DND-41 (cell line): Measurements from ENCODE around the gene CDH23.

Experiments used
- ATAC-seq: fragments of 200-7000 bp; cut with Tn5 transposase; 3 replicates; pipeline ENCODE4 v1.9.1; 2021; ENCODE audit warnings: low read depth; ENCODE audit not compliant: insufficient read depth
- DNase-seq: peaks from one replicate; pipeline ENCODE4 v3.0.0-alpha.2; 2020
- H2AFZ ChIP-seq: 2 replicates; pipeline ENCODE4 v1.6.0; 2012; ENCODE audit warnings: low read depth, low read length
- H3K27ac ChIP-seq: 2 replicates; pipeline ENCODE4 v1.5.1; 2012; ENCODE audit warnings: low read length, inconsistent platforms
- H3K27me3 ChIP-seq: fragments of 200-600 bp; sonication (generic); 2 replicates; pipeline ENCODE4 v1.6.0; 2012; ENCODE audit warnings: low read length, mild to moderate bottlenecking, inconsistent platforms; ENCODE audit not compliant: insufficient read depth, poor library complexity
- H3K36me3 ChIP-seq: 2 replicates; pipeline ENCODE4 v1.5.1; 2012; ENCODE audit warnings: low read length, inconsistent platforms; ENCODE audit not compliant: insufficient read depth
- H3K4me1 ChIP-seq: 2 replicates; pipeline ENCODE4 v1.5.1; 2012; ENCODE audit warnings: mild to moderate bottlenecking, low read length; ENCODE audit not compliant: insufficient read depth
- H3K4me2 ChIP-seq: 2 replicates; pipeline ENCODE4 v1.6.0; 2012; ENCODE audit warnings: mild to moderate bottlenecking, moderate library complexity, low read length, inconsistent platforms; ENCODE audit not compliant: insufficient read depth
- H3K4me3 ChIP-seq, 2 experiments: fragments of 200-600 bp in 1 of 2; shearing (Covaris generic) in 1 of 2; 2 replicates each; pipeline ENCODE4 v1.5.1; 2012 to 2016; ENCODE audit warnings: inconsistent platforms in 2 of 2, low read length in 2 of 2, mild to moderate bottlenecking in 2 of 2, low read depth in 1 of 2, moderate library complexity in 1 of 2
- H3K79me2 ChIP-seq: 2 replicates; pipeline ENCODE4 v1.6.0; 2012; ENCODE audit warnings: low read length, inconsistent platforms; ENCODE audit not compliant: insufficient read depth
- H3K9ac ChIP-seq: 2 replicates; pipeline ENCODE4 v1.6.0; 2012; ENCODE audit warnings: low read depth, mild to moderate bottlenecking, inconsistent platforms, low read length, moderate library complexity
- H3K9me3 ChIP-seq: 2 replicates; pipeline ENCODE4 v1.5.1; 2012; ENCODE audit warnings: low read length, moderate library complexity, mild to moderate bottlenecking, inconsistent platforms; ENCODE audit not compliant: insufficient read depth, severe bottlenecking
- H4K20me1 ChIP-seq: 2 replicates; pipeline ENCODE4 v1.6.0; 2012; ENCODE audit warnings: low read length; ENCODE audit not compliant: insufficient read depth
- EZH2 ChIP-seq: IDR thresholded peaks from 3 replicates; pipeline ENCODE4 v1.6.1; 2012; ENCODE audit warnings: borderline replicate concordance, low read depth, mild to moderate bottlenecking, moderate library complexity, low read length, inconsistent platforms; ENCODE audit not compliant: severe bottlenecking
- TF ChIP-seq, protein P1 (sequence below): IDR thresholded peaks from 2 replicates; pipeline ENCODE4 v1.5.1; 2012; ENCODE audit warnings: borderline replicate concordance, low read length, moderate library complexity, mild to moderate bottlenecking; ENCODE audit not compliant: poor library complexity, severe bottlenecking; ENCODE audit errors: extremely low read depth

The CDH23 gene

DNA sequence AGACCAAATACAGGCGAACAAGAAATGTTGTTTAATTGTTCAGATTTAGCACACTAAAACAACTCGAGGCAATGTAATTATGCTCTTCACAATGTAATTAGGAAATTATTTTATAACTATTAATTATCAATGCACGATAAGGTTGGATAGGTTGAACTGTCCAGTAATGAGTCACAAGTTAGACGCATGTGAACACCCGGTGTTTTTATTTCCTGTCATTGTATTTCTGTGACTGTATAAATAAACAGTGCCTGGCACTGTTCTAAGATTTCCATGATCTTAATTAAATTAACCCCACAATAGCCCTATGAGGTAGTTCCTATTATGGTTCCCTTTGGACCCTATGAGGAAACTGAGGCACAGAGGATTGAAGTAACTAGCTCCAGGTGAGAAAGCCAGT lies 296.7 kb downstream of the CDH23 start:
- H3K27ac ChIP-seq = no peak overlapping the region
- H3K9me3 ChIP-seq = no peaks in the 10 kb centered on the region
- no peak for ATAC-seq
- no peak overlapping the region for H2AFZ ChIP-seq
- H3K4me1 ChIP-seq = peaks cover 4% of the 10 kb centered on the region; the same call in 1 of the 2 replicates
- H3K79me2 ChIP-seq = no peaks in the 10 kb centered on the region
- no peaks in the 10 kb centered on the region for H3K27me3 ChIP-seq
- H3K9ac ChIP-seq = no peak overlapping the region
- H3K36me3 ChIP-seq = no peaks in the 10 kb centered on the region
- no peak for DNase-seq
- no peaks in the 10 kb centered on the region for H4K20me1 ChIP-seq
- TF ChIP-seq, protein P1, sequence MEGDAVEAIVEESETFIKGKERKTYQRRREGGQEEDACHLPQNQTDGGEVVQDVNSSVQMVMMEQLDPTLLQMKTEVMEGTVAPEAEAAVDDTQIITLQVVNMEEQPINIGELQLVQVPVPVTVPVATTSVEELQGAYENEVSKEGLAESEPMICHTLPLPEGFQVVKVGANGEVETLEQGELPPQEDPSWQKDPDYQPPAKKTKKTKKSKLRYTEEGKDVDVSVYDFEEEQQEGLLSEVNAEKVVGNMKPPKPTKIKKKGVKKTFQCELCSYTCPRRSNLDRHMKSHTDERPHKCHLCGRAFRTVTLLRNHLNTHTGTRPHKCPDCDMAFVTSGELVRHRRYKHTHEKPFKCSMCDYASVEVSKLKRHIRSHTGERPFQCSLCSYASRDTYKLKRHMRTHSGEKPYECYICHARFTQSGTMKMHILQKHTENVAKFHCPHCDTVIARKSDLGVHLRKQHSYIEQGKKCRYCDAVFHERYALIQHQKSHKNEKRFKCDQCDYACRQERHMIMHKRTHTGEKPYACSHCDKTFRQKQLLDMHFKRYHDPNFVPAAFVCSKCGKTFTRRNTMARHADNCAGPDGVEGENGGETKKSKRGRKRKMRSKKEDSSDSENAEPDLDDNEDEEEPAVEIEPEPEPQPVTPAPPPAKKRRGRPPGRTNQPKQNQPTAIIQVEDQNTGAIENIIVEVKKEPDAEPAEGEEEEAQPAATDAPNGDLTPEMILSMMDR = no peak
- no peak for TF ChIP-seq EZH2
- H3K4me3 ChIP-seq = no peak overlapping the region
- no peak overlapping the region for H3K4me2 ChIP-seq

DNA sequence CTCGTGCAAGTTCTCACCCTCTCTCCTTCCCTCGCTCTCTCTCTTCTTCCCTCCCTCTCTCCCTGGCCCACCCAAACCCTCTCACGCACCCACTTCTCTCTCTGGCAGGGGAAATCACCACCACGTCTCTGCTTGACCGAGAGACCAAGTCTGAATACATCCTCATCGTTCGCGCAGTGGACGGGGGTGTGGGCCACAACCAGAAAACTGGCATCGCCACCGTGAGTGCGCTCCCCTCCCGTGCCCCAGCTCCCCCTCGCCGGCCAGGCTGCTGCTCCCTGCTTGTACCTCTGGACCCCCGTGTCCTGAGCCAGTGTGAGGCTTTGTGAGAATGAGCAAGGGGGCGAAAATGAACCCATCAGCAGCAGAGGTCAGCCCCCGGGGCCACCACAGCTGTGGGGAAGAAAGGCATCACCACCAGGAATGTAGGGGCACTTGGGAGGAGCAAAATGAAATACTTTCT lies 297.4 kb downstream of the CDH23 start:
- no peak overlapping the region for H3K27ac ChIP-seq
- no peak overlapping the region for H3K9ac ChIP-seq
- TF ChIP-seq, protein P1 = no peak
- TF ChIP-seq EZH2 = no peak
- H3K36me3 ChIP-seq = no peaks in the 10 kb centered on the region
- no peak overlapping the region for H3K4me3 ChIP-seq
- H3K4me1 ChIP-seq = peaks cover 4% of the 10 kb centered on the region; the same call in 1 of the 2 replicates
- H2AFZ ChIP-seq = no peak overlapping the region
- no peaks in the 10 kb centered on the region for H3K27me3 ChIP-seq
- no peak overlapping the region for H3K4me2 ChIP-seq
- no peaks in the 10 kb centered on the region for H3K9me3 ChIP-seq
- ATAC-seq (no peak), DNase-seq (no peak)
- no peaks in the 10 kb centered on the region for H3K79me2 ChIP-seq
- no peaks in the 10 kb centered on the region for H4K20me1 ChIP-seq

DNA sequence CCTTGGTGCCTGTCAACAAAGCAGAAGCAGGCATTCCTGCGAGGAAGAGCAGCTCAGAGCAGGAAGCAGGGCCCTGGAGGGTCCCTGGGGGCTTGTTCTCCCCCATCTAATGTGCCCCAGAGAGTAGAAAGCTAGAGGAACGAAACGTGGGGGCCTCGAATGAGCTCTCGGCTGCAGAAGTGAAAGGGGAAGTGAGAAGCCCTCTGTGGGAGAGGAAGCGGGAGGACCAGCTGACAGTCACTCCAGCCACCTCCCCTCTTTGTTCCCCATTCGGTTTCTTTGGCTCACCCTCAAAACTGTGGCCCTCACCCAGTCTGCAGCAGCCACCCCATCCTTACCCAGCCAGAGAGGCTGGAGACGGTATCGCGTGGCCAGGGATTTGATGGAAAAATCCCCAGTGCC lies 297.8 kb downstream of the CDH23 start:
- Histone ChIP-seq H4K20me1 (no peaks in the 10 kb centered on the region), H3K4me1 (peaks cover 4% of the 10 kb centered on the region; the same call in 1 of the 2 replicates), H3K9me3 (no peaks in the 10 kb centered on the region), H3K27ac (no peak overlapping the region), H3K4me2 (no peak overlapping the region), H3K4me3 (no peak overlapping the region), H3K79me2 (no peaks in the 10 kb centered on the region), H3K36me3 (no peaks in the 10 kb centered on the region), H2AFZ (no peak overlapping the region), H3K9ac (no peak overlapping the region), H3K27me3 (no peaks in the 10 kb centered on the region)
- peak; percentile 43; the same call in 1 of the 3 replicates for ATAC-seq
- DNase-seq = peak; percentile 32
- TF ChIP-seq, protein P1 = no peak
